Left lung (tissue), 10 donors: Measurements from ENCODE around the gene OSBPL5. TPM values are rescaled to one million over a fixed set of nuclear protein-coding genes. Genes with fewer than 3 reads are reported as not detected.
A peak's percentile ranks its signal among the peaks of the same experiment; 100 is the strongest.

Experiments used
- ATAC-seq: fragments of 200-7000 bp; cut with Tn5 transposase; one replicate; pipeline ENCODE4 v1.9.1; 2020; ENCODE audit warnings: moderate library complexity
- DNase-seq, 4 donors: peaks; one replicate each; pipeline ENCODE4 v3.0.0-alpha.2; 2013 to 2020
- H3K27ac ChIP-seq, 2 donors: fragments of 200-600 bp; sonication (generic) in 1 of 2; one replicate each; pipeline versions ENCODE4 v1.5.0 to v1.8.0; 2020 to 2021
- H3K27me3 ChIP-seq, 2 donors: fragments of 200-600 bp; sonication (generic) in 1 of 2; one replicate each; pipeline versions ENCODE4 v1.5.0 to v1.8.0; 2020 to 2021
- H3K36me3 ChIP-seq, 2 donors: fragments of 200-600 bp; sonication (generic) in 1 of 2; one replicate each; pipeline versions ENCODE4 v1.5.0 to v1.8.0; 2020 to 2021
- H3K4me1 ChIP-seq, 2 donors: fragments of 200-600 bp; one replicate each; pipeline ENCODE4 v1.8.0; 2021
- H3K4me3 ChIP-seq, 2 donors: fragments of 200-600 bp; sonication (generic) in 1 of 2; one replicate each; pipeline versions ENCODE4 v1.5.0 to v1.8.0; 2020 to 2021; ENCODE audit warnings: mild to moderate bottlenecking in 1 of 2
- H3K9me3 ChIP-seq, 2 donors: fragments of 200-600 bp; sonication (generic) in 1 of 2; one replicate each; pipeline versions ENCODE4 v1.5.0 to v1.8.0; 2020 to 2021
- intact Hi-C, 2 donors: fragments of 100-400 bp; cut with DNase I; formaldehyde crosslinking; loops; one replicate each; pipeline versions ENCODE4 v1.11.2 to v1.14.2; 2022
- polyA plus RNA-seq, 6 donors: library from polyadenylated mRNA; unstranded; fragments of 120-200 nt; gene quantifications; one replicate each; pipeline ENCODE4 v1.2.1, GENCODE V29; 2013; ENCODE audit not compliant: insufficient read length in 6 of 6
- total RNA-seq, 2 donors: library from RNA; stranded (reverse); fragmentation: NEBNext Ultra II Directional; extraction: Animal tissue kit (Norgen Biotek cat#: 25700); gene quantifications; one replicate each; pipeline ENCODE4 v1.2.1, GENCODE V29; 2021
- TF ChIP-seq, protein P1 (sequence below), 2 donors: fragments of 200-600 bp; sonication (generic) in 1 of 2; IDR thresholded peaks; one replicate each; pipeline versions ENCODE4 v1.5.0 to v1.8.0; 2021; ENCODE audit warnings: antibody characterized with exemption in 2 of 2
- donor health status: DM: no; HTN: yes; CAD: no.
- donor health status: DM: no; HTN: no; CAD: no.

Gene OSBPL5
- total and polyA plus RNA-seq, 8 donors = 19.5 to 39.6 (median 30.4) TPM

DNA sequence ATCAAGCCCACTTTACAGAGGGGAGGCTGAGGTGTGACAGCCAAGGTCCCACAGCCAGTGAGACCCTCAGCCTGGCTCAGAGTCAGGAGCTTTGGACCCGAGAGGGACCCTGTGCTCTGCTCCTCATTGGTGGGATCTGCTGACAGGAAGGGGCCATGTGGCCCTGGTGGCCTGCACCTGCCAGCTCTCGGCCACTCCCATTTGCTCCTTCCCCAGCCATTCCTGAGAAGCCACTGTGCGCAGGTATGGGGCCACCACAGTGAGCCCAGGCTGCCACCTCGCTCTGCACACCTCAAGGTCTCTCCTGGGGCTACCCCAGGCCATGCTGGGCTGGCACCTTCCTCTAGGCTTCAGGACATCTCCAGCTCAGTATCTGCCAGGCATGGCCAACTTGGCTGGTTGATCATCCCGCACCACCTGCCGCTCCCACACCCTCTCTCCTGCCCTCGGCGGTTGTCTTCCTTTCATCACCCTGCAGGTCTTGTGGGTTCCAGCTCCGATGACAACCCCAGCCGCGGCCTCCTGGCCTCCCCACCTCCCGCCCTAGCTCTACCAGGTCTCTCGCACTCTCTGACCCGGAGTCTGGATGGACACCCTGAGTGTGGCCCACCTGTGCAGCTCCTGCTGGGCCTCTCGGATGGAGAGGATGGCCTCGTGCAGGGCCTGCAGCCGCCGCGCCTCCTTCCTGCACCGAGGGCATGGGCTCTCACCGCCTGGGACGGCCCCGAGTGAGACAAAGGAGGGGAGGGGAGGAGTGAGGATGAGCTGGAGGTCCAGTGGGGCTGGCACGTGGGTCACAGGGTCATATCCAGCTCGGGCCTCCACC is 75.7 kb downstream of the OSBPL5 start:
- DNase-seq = no peak
- peaks cover 0 to 51% of the 10 kb centered on the region in 2 donors for H3K36me3 ChIP-seq
- no peaks in the 10 kb centered on the region for H3K27me3 ChIP-seq
- peaks cover 0 to 10% of the 10 kb centered on the region in 2 donors for H3K4me1 ChIP-seq
- no peak overlapping the region for H3K4me3 ChIP-seq
- no peaks in the 10 kb centered on the region for H3K9me3 ChIP-seq
- no peak overlapping the region for H3K27ac ChIP-seq
- TF ChIP-seq, protein P1, sequence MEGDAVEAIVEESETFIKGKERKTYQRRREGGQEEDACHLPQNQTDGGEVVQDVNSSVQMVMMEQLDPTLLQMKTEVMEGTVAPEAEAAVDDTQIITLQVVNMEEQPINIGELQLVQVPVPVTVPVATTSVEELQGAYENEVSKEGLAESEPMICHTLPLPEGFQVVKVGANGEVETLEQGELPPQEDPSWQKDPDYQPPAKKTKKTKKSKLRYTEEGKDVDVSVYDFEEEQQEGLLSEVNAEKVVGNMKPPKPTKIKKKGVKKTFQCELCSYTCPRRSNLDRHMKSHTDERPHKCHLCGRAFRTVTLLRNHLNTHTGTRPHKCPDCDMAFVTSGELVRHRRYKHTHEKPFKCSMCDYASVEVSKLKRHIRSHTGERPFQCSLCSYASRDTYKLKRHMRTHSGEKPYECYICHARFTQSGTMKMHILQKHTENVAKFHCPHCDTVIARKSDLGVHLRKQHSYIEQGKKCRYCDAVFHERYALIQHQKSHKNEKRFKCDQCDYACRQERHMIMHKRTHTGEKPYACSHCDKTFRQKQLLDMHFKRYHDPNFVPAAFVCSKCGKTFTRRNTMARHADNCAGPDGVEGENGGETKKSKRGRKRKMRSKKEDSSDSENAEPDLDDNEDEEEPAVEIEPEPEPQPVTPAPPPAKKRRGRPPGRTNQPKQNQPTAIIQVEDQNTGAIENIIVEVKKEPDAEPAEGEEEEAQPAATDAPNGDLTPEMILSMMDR (IDR thresholded peaks at IDR 0.05) = no peak
- intact Hi-C loops = loop anchor here in 1 of 2 donors (5.0 kb wide), 1 partner anchor 52 kb away; no protein-coding TSS in a partner anchor
- no peak for ATAC-seq

DNA sequence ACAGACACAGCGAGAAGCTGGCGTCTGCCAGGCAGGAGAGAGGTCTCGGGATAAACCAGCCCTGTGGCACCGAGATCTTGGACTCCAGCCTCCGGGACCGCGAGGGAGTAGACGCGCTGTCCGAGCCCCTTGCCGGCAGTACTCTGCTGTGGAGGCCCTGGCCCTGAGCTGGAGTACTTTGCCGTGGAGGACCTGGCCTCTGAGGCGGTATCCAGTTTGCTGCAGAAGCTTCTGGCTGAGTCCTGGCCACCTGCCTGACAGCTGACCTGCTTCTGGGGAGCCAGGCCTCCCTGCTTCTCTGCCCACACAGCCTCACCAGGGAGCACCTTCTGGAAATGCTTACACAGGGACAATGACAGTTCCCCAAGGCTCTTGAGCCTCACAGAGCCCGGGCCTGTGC is 76.3 kb downstream of the OSBPL5 start:
- TF ChIP-seq, protein P1 (IDR thresholded peaks at IDR 0.05) = no peak
- no peaks in the 10 kb centered on the region for H3K27me3 ChIP-seq
- H3K4me1 ChIP-seq = peaks cover 0 to 10% of the 10 kb centered on the region in 2 donors
- H3K27ac ChIP-seq = no peak overlapping the region
- H3K4me3 ChIP-seq = no peak overlapping the region
- intact Hi-C loops = no loop called here
- peaks cover 0 to 44% of the 10 kb centered on the region in 2 donors for H3K36me3 ChIP-seq
- peak in 1 of 4 donors; percentile 72 for DNase-seq
- no peak for ATAC-seq
- H3K9me3 ChIP-seq = no peaks in the 10 kb centered on the region

DNA sequence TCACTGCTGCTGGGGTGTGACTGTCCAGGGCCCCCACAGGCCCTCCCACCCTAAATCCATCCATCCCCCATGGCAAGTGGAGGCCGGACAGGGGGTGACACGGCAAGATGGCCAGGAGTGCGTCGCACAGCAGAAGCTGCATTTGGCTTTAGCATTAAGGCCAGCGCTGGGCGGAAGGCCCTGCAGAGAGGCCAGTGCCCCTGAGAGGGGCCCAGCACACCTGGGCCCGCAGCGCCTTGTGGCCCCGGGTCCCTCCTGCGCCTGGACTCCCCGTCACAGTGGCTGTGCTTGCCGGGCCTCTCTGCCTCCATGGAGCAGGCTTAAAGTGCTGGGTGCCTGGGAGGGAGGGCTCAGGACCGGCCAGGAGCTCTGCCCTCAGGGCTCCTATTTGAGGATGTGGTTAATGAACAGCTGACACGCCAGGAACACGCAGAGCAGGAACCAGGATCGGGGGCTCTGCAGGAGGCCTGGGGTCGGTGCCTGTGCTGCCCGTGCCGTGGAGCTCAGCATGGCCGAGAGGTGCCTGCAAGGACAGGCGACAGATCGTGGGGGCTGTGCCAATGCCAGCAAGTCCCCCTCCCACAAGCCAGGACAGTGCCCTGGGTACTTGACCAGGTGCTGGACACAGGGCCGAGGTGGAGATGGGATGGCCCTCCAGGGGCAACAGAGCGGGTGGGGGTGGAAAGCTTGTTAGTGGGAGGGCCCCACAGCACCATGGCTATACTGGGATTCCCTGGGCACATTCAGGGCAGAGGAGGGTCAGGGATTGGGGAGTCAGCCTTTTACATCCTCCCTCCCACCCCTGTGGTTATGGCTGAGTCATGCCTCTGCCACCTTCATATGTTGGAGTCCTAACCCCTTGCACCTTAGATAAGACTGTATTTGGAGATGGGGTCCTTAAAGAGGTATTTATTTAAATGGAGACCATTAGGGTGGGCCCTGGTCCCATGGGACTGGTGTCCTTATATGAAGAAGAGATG is 77.0 kb downstream of the OSBPL5 start:
- intact Hi-C loops = no loop called here
- ATAC-seq (no peak), DNase-seq (peak in 1 of 4 donors; percentile 65)
- Histone ChIP-seq H3K27ac (no peak overlapping the region), H3K36me3 (peaks cover 0 to 38% of the 10 kb centered on the region in 2 donors), H3K27me3 (peaks cover 0 to 5% of the 10 kb centered on the region in 2 donors), H3K4me1 (peaks cover 0 to 10% of the 10 kb centered on the region in 2 donors), H3K9me3 (no peaks in the 10 kb centered on the region), H3K4me3 (no peak overlapping the region)
- TF ChIP-seq, protein P1 (IDR thresholded peaks at IDR 0.05) = no peak

DNA sequence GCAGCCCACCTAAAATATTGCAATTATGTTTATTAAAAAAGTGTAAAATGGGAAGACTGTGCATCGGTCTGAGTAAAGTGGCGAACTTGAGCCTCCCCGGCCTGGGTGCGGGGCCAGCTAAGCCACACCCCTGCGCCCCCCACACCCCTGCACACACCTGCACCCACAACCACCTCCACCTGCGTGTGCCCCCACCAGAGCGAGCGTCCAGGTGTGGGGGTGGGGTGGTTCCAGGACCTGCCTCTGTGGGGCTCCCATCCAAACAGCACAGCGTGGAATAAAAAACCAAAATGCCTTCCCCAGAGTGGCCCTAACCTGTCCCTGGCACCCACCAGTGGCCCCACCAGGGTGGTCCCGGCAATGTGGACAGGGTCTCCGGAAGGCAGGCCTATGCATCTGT is 77.7 kb downstream of the OSBPL5 start:
- intact Hi-C loops = no loop called here
- Histone ChIP-seq H3K9me3 (no peaks in the 10 kb centered on the region), H3K4me3 (no peak overlapping the region), H3K27me3 (peaks cover 0 to 5% of the 10 kb centered on the region in 2 donors), H3K36me3 (peaks cover 0 to 30% of the 10 kb centered on the region in 2 donors), H3K4me1 (peaks cover 0 to 7% of the 10 kb centered on the region in 2 donors), H3K27ac (no peak overlapping the region)
- DNase-seq = peak in 1 of 4 donors; percentile 67
- TF ChIP-seq, protein P1 (IDR thresholded peaks at IDR 0.05) = no peak
- ATAC-seq = no peak
